ENCODE results near the gene RAI14. TPM values are rescaled to one million over a fixed set of nuclear protein-coding genes. Genes with fewer than 3 reads are reported as not detected.

RAI14 gene
- total RNA-seq, 1 donor from 2014 or later, result 307 TPM

GRCh38 chr5:34881246-34881645, 225.1 kb downstream of the RAI14 start:
- Histone ChIP-seq H3K9me3 (ENCODE audit: insufficient read depth, low read depth, low read length) (no peaks in the 10 kb centered on the region), H3K27ac (ENCODE audit: low read depth, low read length) (no peak overlapping the region)
- no peaks in the 10 kb centered on the region for H3K27me3 Mint-ChIP-seq (ENCODE audit: low read depth, unreplicated experiment)

More at GRCh38 chr5:34881246-34881645, 225.1 kb downstream of the RAI14 start:
- no peak overlapping the region for H3K9ac ChIP-seq (ENCODE audit: low read length)
- Mint-ChIP-seq H3K4me1 (ENCODE audit: low read depth, unreplicated experiment) (no peaks in the 10 kb centered on the region), H3K4me3 (ENCODE audit: unreplicated experiment) (no peak overlapping the region), H3K36me3 (ENCODE audit: low read depth, unreplicated experiment) (no peaks in the 10 kb centered on the region), H3K27ac (ENCODE audit: unreplicated experiment) (no peak overlapping the region), H3K9me3 (ENCODE audit: unreplicated experiment) (peaks cover 10% of the 10 kb centered on the region)
- no peaks in the 10 kb centered on the region for H3K4me1 ChIP-seq (ENCODE audit: insufficient read depth, low read length)
- no peaks in the 10 kb centered on the region for H3K27me3 ChIP-seq (ENCODE audit: insufficient read depth, low read length)
- no peak for TF ChIP-seq EZH2 (IDR thresholded peaks at IDR 0.05; ENCODE audit: insufficient read depth, low read length)
- no peak for TF ChIP-seq CTCF (IDR thresholded peaks at IDR 0.05; ENCODE audit: insufficient read depth, low read depth, low read length)
- DNase-seq (ENCODE audit: low read depth), result no peak
- H4K20me1 ChIP-seq (ENCODE audit: insufficient read depth, low read length), result no peaks in the 10 kb centered on the region
- H3K79me2 ChIP-seq (ENCODE audit: insufficient read depth, low read length), result no peaks in the 10 kb centered on the region
- FAIRE-seq, result no peak
- no peak overlapping the region for H2AFZ ChIP-seq (ENCODE audit: low read depth, low read length)
- no peak overlapping the region for H3K4me3 ChIP-seq (ENCODE audit: insufficient read depth, low read depth, low read length)
- H3K36me3 ChIP-seq (ENCODE audit: insufficient read depth, low read length), result no peaks in the 10 kb centered on the region
- H3K4me2 ChIP-seq (ENCODE audit: low read length), result no peak overlapping the region

Other genes with a start within 250 kb of the RAI14 start
- gene TTC23L, start 182.8 kb downstream of the RAI14 start, total RNA-seq, result 0.16 and 1.2 TPM in 2 replicates

Measured in astrocyte (in vitro differentiated cells and primary cell).